GM18520 (cell line): ENCODE measurements around the gene ZNF362.

Experiments used
- ATAC-seq: cut with Tn5 transposase; IDR thresholded peaks from one replicate; pipeline ENCODE4 v1.9.1; 2021; ENCODE audit not compliant: unreplicated experiment

Gene ZNF362

DNA sequence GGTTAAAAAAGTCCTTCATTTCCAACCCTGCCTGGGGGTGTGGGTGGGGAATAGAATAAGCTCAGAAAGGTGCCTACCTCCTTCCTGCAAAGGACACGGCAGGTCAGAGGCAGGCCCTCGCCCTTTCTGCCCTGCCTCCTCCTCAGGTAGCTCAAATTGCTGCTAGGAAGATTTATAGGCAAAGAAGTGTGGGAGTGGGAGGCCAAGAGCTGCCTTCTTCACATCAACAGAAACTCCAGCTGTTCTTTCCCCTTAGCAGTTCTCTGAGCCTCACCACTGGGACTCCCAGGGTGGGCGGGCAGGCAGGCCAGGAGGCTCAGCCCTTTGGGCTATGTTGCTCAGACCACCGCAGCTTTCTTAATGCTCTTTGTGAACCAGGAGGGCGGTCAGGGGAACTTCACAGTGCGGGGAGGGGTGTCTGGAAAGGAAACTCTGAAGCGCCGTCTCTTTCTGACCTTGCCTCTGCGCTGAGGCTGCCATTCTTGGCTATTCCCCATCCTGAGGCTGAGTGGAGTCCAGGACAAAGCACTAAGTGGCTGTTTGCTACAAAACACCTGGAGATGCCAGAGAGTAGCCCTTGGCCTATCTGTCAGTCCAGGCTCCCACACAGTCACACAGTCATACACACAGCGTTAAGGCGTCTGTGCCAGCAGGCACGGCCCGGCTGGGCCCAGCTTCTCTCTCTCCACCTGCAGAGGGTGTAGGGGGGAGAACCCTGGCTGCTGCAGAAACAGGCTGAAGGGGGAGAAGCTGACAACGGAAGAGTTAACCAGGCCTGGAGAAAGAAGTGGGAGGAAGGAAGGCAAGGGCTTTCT lies 67.6 kb downstream of the ZNF362 start:
- ATAC-seq, result no peak

DNA sequence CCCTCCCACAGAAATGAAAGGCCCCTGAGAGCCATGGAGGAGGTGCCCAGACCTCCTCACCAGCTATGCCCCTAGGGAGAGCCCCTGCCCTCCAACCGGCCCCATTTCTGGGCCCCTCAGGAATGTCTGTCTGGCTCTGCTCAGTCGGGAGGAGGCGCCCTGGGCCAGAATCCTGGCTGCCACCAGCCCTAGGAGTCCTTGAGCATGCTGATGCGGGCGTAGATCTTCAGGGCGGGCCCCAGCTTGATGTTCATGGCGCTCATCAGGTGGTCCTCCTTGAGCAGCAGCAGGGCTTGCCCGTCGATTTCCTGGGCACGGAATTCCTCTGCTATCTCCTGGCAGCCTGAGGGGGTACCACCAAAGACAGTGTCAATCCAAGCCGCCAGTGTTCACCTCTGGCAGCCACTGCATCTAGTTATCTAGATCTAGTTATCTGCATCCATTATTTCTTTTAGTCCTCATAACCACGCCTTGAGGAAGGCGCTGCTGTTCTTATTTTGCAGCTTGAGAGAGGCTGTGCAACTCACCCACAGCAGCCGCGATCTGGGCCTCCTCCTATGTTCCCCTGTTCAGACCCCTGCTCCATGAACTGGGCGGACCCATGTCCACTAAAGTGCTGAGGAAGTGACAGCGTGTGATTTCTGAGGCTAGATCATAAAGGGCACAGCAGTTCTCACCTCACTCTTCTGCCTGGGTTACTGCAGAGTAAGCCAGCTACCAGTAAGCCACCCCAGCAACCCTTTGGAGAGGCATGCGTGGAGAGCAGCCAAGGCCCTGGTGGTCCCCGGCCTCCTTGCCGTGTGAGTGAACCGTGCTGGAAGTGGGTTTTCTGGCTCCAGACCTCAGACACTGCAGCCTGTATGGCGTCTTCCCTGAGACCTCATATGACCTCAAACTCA lies 68.6 kb downstream of the ZNF362 start:
- ATAC-seq, result no peak

DNA sequence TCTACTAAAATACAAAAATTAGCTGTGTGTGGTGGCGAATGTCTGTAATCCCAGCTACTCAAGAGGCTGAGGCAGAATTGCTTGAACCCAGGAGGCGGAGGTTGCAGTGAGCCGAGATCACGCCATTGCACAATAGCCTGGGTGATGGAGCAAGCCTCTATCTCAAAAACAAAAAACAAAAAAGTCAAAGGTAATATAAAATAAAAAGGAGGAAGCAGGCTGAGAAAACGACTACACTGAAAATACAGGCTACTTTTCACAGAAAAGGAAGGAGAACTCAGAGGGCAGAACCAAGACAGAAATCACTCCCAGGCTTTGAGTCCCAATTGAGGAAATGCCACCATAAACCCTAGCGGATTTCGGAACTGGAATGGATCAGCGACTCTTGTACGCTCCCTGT lies 70.5 kb downstream of the ZNF362 start:
- ATAC-seq, result no peak

DNA sequence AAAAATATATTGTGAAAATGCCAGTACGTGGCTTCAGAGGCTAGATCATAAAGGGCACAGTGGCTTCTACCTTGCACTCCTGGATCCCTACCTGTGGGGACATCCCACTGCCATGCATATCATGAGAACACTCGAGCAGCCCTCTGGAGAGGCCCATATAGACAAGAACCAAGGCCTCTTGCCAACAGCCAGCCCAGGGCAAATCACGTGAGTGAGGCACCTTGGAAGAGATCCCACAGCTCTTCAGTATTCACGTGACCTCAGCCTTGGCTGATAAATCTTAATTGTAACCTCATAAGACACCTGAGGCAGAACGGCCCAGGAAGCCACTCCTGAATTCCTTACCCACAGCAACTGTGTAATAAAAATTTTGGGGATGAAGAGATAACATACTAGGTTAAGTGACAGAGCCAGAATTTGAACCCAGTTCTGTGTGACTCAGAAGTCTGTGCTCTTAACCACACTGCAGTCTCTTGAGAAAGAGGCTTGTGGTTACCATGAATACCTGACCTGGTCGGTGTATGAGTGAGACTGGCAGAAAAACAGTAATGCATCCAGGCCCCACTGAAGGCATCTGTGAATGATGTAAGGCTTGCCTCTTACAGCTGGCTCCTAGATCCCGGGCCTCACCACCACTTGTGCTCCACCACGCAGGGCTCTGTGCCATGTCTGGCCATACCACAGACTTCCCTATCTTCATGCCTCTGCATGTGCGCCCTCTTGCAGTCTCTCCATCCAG lies 71.5 kb downstream of the ZNF362 start:
- no peak for ATAC-seq

DNA sequence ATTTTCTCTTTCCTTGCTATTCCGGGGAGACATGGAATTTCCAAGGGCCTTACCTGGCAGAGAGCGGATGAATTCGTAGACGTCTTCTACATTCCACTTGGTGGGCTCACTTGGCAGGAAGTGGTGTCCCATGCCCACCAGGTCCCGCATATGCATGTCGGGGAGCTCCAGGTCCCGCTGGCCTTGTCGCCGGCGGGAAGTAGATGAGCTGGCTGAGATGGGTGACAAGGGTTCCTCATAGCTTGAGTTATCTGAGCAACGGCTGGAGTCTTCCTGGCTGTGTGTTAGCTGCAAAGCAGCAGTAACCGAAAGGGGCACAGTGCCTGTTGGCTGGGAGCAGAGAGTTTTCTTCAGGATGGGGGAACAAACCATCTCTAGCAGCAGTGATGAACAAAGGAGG lies 72.5 kb downstream of the ZNF362 start:
- ATAC-seq, result no peak

DNA sequence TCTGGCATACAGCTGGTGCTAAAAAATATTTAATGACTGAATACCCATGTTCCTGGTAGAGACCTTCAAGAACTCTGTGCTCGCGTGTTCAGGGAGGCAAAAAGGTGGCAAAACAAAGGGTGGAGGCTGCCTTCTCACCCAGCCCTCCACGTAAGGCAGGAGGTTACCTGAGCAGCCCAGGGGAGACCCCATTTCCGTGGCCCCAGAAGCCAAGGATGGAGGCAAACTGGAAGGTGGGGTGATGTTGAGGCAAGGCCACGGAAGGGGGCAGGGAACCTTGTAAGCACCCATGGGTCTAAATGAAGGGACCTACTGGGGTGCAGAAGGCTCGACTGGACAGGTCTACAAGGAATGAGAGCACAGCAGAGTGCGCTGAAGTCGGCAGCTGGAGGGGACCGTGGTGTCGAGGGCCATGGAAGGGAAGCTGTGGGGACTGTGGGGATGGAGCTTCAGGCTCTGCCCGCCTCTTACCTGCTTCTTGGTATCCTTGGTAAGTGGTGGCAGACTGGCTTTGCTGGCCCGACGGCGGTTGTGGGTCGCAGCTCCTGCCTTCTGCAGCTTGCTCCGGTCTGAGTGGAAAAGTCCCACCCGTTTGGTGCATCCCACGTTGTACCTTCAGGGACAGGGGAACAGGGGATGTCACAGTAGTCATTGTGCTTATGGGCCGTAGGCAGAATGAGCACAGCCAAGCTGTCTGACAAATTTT lies 73.5 kb downstream of the ZNF362 start:
- no peak for ATAC-seq

DNA sequence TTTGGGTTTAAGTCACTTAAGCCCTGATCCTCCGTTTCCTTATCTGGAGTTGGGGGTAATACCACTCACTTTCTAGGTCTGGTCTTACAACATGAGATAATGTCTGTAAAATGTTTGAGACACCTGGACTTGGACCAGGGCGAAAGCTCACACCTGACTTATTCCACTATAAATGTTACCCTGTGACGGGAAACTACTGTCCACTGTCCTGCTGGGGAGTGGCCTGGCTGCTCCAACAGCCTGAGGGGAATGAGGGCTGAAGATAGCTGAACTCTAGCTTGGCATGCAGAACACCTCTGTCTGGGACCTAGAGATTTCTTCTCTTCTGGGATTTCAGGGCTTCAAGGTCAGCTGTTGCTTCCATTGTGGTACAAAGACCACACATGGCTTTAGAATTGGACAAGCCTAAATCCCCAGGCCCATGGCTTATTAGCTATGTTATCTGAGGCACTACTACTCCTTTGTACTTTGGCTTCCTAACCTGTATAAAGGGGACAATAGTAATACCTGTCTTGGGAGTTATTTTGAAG lies 74.1 kb downstream of the ZNF362 start:
- ATAC-seq, result no peak

DNA sequence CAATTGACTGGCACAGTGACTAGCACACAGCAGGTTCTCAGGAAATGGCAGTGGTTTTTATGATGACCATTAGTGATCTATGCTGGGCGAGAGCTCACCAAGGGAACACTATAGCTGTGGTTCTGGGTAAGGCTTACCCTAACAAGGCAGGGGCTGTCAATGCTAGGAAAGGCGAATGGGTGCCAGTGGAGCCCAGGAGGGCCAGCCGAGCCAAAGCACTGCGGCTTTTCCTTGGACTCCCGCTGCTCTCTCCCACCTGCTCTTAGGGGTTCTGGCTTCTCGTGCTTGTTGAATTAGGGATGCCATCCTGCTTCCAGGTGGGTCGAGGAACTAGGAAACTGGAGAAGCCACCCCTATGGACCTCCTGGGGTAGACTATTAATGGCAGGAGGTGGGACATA lies 74.6 kb downstream of the ZNF362 start:
- no peak for ATAC-seq

DNA sequence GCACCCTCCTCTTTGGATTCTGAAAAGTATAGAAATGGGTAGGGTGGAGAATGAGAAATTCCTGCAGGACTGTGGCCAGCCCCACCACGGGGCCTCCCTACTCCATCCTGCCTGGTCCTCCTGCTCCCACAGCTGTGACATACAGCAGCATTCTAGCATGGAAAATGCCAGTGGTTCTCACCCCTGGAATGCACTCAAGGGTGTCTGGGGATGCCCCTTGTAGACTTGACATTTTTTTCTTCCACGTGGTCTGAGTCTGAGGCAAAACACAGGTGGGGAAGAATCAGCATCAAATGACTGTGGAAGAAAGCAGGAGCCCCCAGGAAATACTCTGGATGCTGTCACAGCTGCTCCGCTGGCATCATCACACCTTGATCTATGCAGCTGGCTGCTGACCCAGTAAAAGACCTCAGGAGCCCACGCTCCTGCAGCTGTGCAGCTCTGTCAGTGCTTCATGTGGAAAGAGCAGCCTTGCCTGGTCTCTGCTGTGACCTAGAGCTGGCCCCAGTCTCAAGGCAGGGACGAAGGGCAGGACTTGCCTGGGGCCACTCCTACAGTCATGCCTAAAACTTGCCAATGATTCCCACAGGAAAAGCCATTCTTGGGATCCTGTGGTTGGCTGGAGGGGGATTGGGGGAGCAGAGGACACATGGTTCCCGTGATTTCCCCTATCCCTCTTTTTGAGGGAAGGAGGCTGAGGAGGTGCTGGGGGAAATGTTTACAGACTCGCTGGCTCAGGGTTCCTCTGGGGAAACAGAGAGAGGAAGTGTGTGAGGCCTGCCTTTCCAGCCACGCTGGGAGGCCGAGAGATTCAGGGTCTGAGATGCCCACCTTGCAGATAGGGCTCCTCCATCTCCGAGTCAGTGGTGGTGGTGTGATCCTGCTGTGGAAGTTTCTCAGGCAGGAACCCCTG lies 75.4 kb downstream of the ZNF362 start:
- no peak for ATAC-seq

DNA sequence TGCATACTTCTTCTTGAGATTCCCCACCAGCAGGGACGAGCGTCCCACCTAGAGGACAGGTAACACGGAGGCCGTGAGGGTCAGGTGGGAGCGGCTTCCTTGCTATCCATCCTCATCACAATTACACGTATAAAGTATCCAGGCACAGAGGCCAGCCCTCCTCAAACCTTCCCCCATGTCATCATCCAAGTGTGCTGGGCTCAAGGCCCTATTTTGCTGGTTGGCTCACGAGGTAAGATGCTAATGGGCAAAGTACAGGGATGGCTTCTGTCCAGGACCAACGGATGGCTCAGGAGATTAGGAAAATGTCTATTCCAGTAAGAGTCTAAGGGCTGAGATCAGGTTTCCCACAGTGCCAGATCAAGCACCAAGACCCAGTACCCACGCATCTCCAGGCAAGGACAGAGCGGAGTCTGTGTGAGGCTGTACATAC lies 76.1 kb downstream of the ZNF362 start:
- no peak for ATAC-seq

DNA sequence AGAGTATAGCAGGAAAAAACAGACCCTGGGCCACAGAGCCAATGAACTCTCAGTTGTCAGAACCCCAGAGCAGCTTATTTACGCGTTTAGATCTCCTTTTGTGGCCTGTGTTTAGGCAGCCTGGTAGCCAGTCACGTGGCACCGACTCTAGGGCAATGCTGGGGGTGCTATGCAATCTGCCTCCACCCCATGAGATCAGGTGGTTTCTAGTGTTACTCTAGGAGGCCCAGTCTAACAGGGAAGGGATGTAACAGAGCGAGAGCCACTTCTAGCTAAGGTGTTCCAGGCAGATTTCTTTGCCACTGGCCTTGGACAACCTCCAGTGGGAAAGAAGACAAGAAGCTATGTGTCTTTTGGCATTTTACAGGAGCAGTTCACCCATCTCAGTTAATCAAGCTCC lies 76.6 kb downstream of the ZNF362 start:
- ATAC-seq, result no peak

DNA sequence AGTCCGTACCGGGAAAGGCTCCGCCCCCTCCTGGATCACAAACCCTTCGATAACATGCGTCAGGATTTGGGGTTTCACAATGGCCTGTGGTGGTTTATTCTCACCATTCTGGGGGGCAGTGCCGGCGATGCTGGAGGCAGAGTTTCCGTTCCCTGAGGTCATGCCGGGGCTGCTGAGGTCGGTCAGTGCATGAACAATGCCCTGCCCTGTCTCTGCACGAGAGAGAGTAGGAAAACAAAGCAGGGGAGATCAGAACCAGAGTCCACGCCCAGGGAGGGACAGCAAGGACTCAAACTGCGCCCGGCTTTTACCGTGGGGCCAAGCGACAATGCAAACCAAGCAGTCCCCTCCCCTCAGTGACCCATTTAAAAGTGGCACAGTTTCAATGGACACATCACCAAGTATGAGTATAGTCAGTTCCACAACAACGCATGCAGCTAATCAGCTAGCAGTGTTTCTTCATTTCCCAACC lies 77.8 kb downstream of the ZNF362 start:
- ATAC-seq, result no peak

DNA sequence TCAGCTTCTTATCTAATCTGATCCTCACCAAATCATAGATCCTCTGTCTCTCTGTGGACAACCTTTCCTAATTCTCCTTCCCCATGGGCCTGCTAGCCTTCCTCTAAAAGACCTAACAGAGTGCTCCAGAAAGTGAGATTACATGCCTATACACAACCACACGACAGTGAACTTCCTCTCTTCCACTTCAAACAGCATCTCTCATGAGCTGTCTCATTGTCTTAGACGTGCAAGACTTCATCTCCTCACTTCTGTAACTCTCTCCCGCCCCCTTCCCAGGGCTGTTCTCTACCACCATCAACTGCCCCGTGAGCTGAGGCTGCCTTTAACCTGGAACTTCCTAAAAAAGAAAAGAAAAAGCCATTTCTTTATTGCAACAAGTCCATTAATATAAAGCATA lies 78.7 kb downstream of the ZNF362 start:
- no peak for ATAC-seq

DNA sequence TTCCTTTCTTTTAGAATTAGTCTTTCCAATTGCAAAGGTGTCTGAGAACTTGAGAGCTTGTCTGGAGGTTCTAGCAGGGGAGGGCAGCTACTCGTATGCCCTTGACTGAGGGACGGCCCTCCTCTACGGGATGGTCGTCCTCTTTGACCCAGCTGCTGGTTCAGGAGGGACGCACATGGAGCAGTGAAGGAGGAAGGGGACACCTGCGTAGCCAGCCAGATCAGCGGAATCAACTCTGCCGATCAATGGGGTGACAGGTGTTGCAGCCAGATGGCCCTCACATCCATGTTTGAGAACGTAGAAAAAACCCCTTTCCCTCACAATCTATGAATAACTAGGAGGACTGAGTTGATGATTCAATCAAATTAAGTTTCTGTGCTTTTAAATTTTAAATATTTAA lies 80.3 kb downstream of the ZNF362 start:
- no peak for ATAC-seq

DNA sequence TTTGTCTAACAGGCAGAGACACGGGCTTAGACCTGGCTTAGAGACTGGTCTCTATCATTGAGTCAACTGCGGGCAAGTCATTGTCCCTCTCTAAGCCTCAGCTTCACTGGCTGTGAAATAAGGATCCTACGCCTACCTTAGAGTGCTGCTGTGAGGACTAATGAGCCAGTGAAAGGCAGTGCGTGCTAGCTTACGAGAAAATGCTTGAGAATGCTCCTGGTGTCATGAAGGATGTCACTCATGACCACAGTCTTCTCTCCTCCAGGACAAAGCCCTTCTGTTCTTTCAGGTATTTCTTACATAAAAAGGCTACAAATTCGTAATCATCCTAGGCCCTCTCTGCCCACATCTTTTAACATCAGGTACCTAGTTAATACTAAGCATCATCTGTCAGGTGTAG lies 81.1 kb downstream of the ZNF362 start:
- ATAC-seq, result no peak

DNA sequence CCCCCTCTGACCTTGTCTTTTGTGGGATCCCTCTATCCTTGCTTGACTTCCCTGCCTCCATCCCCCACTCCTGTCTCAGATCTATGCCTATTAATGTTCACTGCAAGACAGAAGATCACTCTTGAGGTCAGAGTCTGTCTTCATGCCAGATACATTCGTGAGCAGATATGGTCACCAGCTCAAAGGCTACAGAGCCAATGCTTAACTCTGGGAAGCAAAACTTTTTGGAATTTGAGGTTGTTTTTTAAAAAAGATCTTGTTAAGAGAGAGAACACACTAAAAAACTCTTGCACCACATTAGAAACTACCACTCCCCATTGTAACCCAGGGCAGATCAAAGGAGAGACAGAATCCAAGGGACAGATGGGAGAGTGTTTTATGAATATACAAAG lies 81.8 kb downstream of the ZNF362 start:
- ATAC-seq, result no peak

DNA sequence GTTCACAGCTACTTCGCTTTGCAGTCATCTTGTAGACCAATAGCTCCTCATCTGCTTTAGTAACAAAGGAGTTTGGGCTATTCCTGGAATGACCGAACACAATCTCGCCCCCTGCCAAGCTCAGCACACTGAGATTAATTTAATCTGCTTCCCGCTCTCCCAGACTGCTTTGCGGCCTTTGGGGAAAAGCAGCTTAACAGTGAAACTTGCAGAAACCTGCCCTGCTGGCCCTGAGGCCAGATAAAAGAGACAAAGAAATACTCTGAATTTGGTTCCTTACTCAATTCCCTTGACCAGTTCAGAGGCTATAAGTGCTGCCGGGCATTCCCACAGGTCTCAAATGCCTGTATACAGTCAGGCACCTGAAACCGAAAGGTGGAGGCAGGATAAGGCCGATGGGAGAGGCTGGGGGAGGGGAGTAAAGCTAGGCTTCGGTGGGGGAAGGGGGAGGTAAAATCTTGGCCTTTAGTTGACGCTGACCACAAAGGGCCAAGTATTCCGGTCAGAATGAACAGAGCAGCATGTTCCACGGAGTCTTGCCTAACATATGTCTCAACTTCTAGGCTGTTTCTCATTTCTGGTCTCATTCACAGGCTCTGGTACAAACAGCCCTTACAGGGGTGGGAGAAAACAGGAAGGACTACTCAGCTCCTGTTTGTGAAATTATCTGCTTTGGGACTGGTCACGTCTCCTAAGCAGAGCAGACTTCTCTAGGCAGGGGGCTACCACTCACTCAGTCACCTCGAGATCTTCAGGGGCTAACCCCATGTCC lies 82.3 kb downstream of the ZNF362 start:
- no peak for ATAC-seq

DNA sequence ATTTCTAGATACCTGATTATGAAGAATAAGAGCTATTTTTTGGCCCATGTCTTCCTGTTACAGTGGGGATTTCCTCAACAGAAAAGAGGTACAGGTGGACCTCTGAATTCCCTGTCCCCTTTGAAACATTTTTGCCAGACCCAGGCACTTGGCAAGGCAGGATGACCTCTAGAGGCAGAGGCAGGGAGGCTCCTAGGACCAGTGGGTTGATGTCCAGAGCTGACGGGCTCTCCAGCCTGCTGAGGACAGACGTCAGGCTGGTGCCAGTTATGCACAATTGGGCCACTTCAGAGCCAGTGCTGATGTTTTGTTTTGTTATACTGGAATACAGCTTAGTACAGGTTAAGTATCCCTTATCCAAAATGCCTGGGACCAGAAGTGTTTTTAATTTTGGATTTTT lies 83.1 kb downstream of the ZNF362 start:
- ATAC-seq, result no peak

DNA sequence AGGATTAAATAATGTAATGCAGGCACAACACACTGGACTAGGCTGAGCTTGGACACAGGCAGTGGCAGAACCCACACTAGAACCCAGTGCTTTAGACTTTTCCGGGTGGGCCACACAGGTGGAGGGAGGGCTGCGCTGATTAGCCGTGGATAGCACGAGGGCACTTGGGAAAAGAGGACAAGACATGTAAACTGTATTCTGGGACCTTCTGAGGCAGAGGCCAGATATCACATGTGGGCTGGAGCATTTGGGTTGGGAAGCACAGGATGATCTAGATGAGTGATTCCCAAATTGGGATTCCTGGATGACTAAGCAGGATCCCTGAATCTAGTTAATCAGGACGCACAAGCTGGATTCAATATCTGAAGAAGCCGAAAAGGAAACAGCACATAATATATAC lies 84.9 kb downstream of the ZNF362 start:
- ATAC-seq, result no peak
